ENCODE data around the gene FKBP7.

DNA sequence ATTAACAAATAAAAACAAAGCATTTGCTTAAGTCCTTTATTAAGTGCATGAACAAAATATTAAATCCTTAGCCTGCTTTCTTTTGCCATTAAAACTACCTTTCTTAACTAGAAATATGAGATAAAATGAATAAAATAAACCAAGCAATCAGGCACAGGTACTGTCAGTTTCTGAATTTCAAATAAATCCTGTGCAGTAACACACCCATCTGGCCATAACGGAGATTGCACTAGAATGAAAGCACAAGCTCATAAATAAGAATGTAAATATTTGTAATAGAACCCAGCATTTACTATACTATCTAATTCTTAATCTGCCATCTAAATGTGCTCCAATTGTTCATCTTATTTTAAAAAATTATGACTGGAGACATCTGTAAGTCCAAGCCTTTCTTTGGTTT is 59.3 kb downstream of the FKBP7 start:
- TF ChIP-seq, protein P1, sequence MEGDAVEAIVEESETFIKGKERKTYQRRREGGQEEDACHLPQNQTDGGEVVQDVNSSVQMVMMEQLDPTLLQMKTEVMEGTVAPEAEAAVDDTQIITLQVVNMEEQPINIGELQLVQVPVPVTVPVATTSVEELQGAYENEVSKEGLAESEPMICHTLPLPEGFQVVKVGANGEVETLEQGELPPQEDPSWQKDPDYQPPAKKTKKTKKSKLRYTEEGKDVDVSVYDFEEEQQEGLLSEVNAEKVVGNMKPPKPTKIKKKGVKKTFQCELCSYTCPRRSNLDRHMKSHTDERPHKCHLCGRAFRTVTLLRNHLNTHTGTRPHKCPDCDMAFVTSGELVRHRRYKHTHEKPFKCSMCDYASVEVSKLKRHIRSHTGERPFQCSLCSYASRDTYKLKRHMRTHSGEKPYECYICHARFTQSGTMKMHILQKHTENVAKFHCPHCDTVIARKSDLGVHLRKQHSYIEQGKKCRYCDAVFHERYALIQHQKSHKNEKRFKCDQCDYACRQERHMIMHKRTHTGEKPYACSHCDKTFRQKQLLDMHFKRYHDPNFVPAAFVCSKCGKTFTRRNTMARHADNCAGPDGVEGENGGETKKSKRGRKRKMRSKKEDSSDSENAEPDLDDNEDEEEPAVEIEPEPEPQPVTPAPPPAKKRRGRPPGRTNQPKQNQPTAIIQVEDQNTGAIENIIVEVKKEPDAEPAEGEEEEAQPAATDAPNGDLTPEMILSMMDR (conservative IDR thresholded peaks at IDR 0.05; ENCODE audit: low read depth, low read length) = peak; percentile 43
- no peak for TF ChIP-seq EZH2 (IDR thresholded peaks at IDR 0.05; ENCODE audit: borderline replicate concordance, low read depth, low read length, poor library complexity, severe bottlenecking)

Measured in A673 (cell line).